ENCODE measurements around the gene CEP290. TPM values are rescaled to one million over a fixed set of nuclear protein-coding genes. Genes with fewer than 3 reads are reported as not detected.

CEP290 gene
- total RNA-seq, 2 donors from 2014 or later: 19.1 to 34.8 TPM

DNA sequence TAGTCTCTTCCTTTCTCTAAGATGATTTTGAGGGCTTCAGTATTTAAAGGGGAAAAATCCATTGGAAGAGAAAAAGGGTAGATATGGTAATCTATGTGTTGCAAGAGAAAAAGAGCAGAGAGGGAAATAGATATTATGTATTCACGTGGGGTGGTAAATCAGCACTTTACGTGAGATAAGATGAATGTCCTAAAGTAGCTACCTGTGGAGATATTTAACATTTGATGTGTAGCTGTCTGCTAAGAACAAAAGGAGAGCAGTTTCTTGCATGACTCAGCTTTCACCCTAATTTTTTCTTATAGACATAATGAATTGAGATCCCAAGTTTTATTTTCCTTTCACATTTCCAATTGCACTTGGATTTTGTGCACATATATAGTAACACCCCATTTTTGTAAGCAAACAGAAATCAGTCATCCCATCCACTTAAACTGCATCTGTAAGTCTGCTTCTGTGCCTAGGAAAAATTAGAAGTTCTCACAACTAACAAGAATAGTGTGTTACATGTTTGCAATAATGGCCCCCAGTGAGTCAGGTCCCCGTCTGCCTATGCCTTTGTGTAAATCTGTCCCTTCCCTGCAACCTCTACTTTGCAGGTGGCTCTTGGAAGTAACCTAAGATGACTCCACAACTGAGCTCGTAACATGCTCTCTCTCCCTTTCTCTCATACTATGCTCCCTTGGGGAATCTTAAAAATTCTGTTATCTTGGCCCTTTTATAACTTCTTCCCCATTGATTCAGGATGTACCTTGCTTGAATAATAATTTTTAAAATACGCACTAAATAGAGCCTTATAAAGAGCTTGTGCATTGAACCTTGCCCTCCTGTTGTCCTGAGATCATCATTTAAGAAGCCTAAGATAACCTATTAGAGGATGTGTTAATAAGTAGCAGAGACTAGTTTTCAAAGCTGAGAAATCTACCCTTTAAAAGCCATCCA, 3.9 kb upstream of the CEP290 start:
- no peaks in the 10 kb centered on the region for H3K9me3 Mint-ChIP-seq
- H3K27ac ChIP-seq (ENCODE audit: low read depth, low read length): peak overlapping the region; percentile 30

DNA sequence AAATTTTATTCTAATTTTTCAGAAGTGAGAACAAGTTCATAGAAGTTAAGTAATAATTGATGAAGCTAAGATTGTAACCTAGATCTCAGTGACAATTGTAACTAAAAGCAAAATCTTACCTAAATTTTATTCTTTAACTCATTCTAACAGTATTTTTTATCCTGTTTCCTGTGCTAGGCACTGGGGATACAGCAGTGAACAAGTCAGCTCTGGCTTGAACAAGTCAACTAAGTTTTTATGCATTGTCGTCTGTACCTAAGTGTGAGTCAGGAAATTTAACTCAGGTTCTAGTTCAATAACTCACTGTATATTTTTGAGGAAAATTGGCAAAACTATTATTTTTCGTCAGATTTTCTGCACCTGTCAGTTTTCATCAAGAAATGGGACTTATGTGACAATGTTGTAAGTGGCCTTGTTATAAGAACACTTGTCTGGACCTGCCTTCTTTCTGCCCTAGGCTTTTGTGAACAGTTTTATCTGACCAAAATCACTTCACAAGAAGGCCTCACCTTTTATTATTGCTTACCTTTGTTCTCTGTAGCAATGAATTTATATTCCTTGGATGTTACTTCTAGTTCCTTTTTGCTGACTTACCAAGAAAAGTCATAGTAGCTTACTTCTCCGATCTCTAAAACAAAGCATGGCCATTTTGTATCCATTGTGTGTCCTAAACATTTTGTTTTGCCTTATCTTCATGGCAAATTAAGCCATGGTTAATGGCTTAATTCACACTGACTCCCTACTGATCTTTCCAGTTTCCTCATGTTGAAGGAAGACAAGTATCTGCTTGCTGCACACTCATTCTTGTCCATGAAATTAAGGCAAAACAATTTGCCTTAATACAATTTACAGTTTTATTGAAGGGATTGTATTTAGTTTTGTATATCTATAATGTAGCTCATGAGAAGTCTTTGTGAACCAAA, 2.9 kb upstream of the CEP290 start:
- Histone ChIP-seq H3K9me3 (ENCODE audit: control insufficient read depth, low read length) (no peaks in the 10 kb centered on the region), H3K4me1 (ENCODE audit: control insufficient read depth, insufficient read depth, low read length) (no peaks in the 10 kb centered on the region), H3K9ac (ENCODE audit: extremely low read depth, low read length, poor library complexity, severe bottlenecking) (no peak overlapping the region), H3K27me3 (ENCODE audit: control insufficient read depth, insufficient read depth, low read length, poor library complexity, severe bottlenecking) (no peaks in the 10 kb centered on the region), H3K27ac (ENCODE audit: low read depth, low read length) (no peak overlapping the region), H3K4me3 (ENCODE audit: low read length) (peak overlapping the region; percentile 90), H3K36me3 (ENCODE audit: control insufficient read depth, insufficient read depth, low read length) (peaks cover 12% of the 10 kb centered on the region)
- WGBS, 2 experiments (ENCODE audit: insufficient coverage in 1 of 2, insufficient read length in 1 of 2): 90% methylated on average over 3 of the region's 3 CpGs
- peaks cover 37% of the 10 kb centered on the region for H3K4me1 Mint-ChIP-seq
- H3K36me3 Mint-ChIP-seq (ENCODE audit: low read depth): peaks cover 5% of the 10 kb centered on the region
- no peaks in the 10 kb centered on the region for H3K9me3 Mint-ChIP-seq
- H3K27ac Mint-ChIP-seq: peak overlapping the region; percentile 67
- TF ChIP-seq, protein P1, sequence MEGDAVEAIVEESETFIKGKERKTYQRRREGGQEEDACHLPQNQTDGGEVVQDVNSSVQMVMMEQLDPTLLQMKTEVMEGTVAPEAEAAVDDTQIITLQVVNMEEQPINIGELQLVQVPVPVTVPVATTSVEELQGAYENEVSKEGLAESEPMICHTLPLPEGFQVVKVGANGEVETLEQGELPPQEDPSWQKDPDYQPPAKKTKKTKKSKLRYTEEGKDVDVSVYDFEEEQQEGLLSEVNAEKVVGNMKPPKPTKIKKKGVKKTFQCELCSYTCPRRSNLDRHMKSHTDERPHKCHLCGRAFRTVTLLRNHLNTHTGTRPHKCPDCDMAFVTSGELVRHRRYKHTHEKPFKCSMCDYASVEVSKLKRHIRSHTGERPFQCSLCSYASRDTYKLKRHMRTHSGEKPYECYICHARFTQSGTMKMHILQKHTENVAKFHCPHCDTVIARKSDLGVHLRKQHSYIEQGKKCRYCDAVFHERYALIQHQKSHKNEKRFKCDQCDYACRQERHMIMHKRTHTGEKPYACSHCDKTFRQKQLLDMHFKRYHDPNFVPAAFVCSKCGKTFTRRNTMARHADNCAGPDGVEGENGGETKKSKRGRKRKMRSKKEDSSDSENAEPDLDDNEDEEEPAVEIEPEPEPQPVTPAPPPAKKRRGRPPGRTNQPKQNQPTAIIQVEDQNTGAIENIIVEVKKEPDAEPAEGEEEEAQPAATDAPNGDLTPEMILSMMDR (conservative IDR thresholded peaks at IDR 0.05): no peak
- no peak for DNase-seq
- peak overlapping the region; percentile 94 for H3K4me3 Mint-ChIP-seq
- H3K27me3 Mint-ChIP-seq (ENCODE audit: insufficient read depth): no peaks in the 10 kb centered on the region

More for the DNA sequence above, 3.9 kb upstream of the CEP290 start:
- Mint-ChIP-seq H3K27me3 (ENCODE audit: insufficient read depth) (no peaks in the 10 kb centered on the region), H3K27ac (peak overlapping the region; percentile 67), H3K4me1 (peaks cover 37% of the 10 kb centered on the region), H3K4me3 (peak overlapping the region; percentile 16), H3K36me3 (ENCODE audit: low read depth) (peaks cover 10% of the 10 kb centered on the region)
- DNase-seq: peak; percentile 62
- peak overlapping the region; percentile 2 for H3K9ac ChIP-seq (ENCODE audit: extremely low read depth, low read length, poor library complexity, severe bottlenecking)
- TF ChIP-seq, protein P1 (conservative IDR thresholded peaks at IDR 0.05): no peak
- no peaks in the 10 kb centered on the region for H3K27me3 ChIP-seq (ENCODE audit: control insufficient read depth, insufficient read depth, low read length, poor library complexity, severe bottlenecking)
- WGBS, 2 experiments (ENCODE audit: insufficient coverage in 1 of 2, insufficient read length in 1 of 2): 44 to 52% methylated on average over 4 to 5 of the region's 5 CpGs
- no peaks in the 10 kb centered on the region for H3K4me1 ChIP-seq (ENCODE audit: control insufficient read depth, insufficient read depth, low read length)
- H3K4me3 ChIP-seq (ENCODE audit: low read length): peak overlapping the region; percentile 90
- peaks cover 22% of the 10 kb centered on the region for H3K36me3 ChIP-seq (ENCODE audit: control insufficient read depth, insufficient read depth, low read length)
- no peaks in the 10 kb centered on the region for H3K9me3 ChIP-seq (ENCODE audit: control insufficient read depth, low read length)

DNA sequence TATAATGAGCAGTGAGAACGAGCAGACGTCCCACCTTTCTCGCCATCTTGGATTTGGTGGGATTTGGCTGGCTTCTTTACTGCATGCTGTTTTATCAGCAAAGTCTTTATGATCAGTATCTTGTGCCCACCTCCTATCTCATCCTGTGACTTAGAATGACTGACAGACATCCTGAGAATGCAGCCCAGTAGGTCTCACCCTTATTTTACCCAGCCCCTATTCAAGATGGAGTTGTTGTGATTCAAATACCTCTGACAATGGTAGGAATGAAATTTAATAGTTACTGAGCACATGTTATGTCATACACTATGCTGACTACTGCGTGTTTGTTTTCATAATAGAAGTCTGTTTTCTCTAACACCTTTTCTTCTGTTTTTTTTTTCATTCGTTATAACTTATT, 2.1 kb upstream of the CEP290 start:
- peak; percentile 72 for DNase-seq
- no peak overlapping the region for H3K27ac ChIP-seq (ENCODE audit: low read depth, low read length)
- no peaks in the 10 kb centered on the region for H3K9me3 ChIP-seq (ENCODE audit: control insufficient read depth, low read length)
- Mint-ChIP-seq H3K4me1 (peaks cover 37% of the 10 kb centered on the region), H3K4me3 (peak overlapping the region; percentile 94), H3K27ac (peak overlapping the region; percentile 35), H3K9me3 (no peaks in the 10 kb centered on the region), H3K36me3 (ENCODE audit: low read depth) (peaks cover 2% of the 10 kb centered on the region), H3K27me3 (ENCODE audit: insufficient read depth) (no peaks in the 10 kb centered on the region)
- peaks cover 4% of the 10 kb centered on the region for H3K36me3 ChIP-seq (ENCODE audit: control insufficient read depth, insufficient read depth, low read length)
- H3K4me3 ChIP-seq (ENCODE audit: low read length): peak overlapping the region; percentile 90
- 76 to 77% methylated on average over 2 to 5 of the region's 5 CpGs for WGBS, 2 experiments (ENCODE audit: insufficient coverage in 1 of 2, insufficient read length in 1 of 2)
- TF ChIP-seq, protein P1 (conservative IDR thresholded peaks at IDR 0.05): no peak
- no peaks in the 10 kb centered on the region for H3K27me3 ChIP-seq (ENCODE audit: control insufficient read depth, insufficient read depth, low read length, poor library complexity, severe bottlenecking)
- no peak overlapping the region for H3K9ac ChIP-seq (ENCODE audit: extremely low read depth, low read length, poor library complexity, severe bottlenecking)
- no peaks in the 10 kb centered on the region for H3K4me1 ChIP-seq (ENCODE audit: control insufficient read depth, insufficient read depth, low read length)

Data from endodermal cell (in vitro differentiated cells).